ENCODE data around the gene ORM2. TPM values are rescaled to one million over a fixed set of nuclear protein-coding genes. Genes with fewer than 3 reads are reported as not detected.

ORM2 gene
- total RNA-seq, 1 donor from 2014 or later = 0.64 TPM

GRCh38 chr9:114314881-114315722, 14.6 kb upstream of the ORM2 start:
- no peak for TF ChIP-seq CTCF (IDR thresholded peaks at IDR 0.05)
- intact Hi-C loops (cut with DNase I) = no loop called here
- H3K4me1 ChIP-seq = no peaks in the 10 kb centered on the region
- peak overlapping the region; percentile 20 to 36 for H3K27ac ChIP-seq
- DNase-seq (ENCODE audit: low spot score in 2 of 2) = peak in 1 of 2 donors; percentile 76
- H3K36me3 ChIP-seq = no peaks in the 10 kb centered on the region
- H3K27me3 ChIP-seq = no peaks in the 10 kb centered on the region
- H3K9me3 ChIP-seq = no peaks in the 10 kb centered on the region
- H3K4me3 ChIP-seq = no peak overlapping the region

GRCh38 chr9:114315723-114316363, 13.8 kb upstream of the ORM2 start:
- intact Hi-C loops (cut with DNase I) = no loop called here
- Histone ChIP-seq H3K4me1 (no peaks in the 10 kb centered on the region), H3K9me3 (no peaks in the 10 kb centered on the region), H3K27ac (no peak overlapping the region), H3K27me3 (no peaks in the 10 kb centered on the region), H3K36me3 (no peaks in the 10 kb centered on the region), H3K4me3 (no peak overlapping the region)
- peak in 1 of 2 donors; percentile 50 for DNase-seq (ENCODE audit: low spot score in 2 of 2)
- TF ChIP-seq CTCF (IDR thresholded peaks at IDR 0.05) = no peak

GRCh38 chr9:114316605-114317230, 13.0 kb upstream of the ORM2 start:
- Histone ChIP-seq H3K36me3 (no peaks in the 10 kb centered on the region), H3K4me3 (no peak overlapping the region), H3K4me1 (no peaks in the 10 kb centered on the region), H3K27me3 (no peaks in the 10 kb centered on the region), H3K9me3 (no peaks in the 10 kb centered on the region), H3K27ac (no peak overlapping the region)
- no peak for TF ChIP-seq CTCF (IDR thresholded peaks at IDR 0.05)
- peak in 1 of 2 donors; percentile 37 for DNase-seq (ENCODE audit: low spot score in 2 of 2)
- intact Hi-C loops (cut with DNase I) = no loop called here

GRCh38 chr9:114317665-114318357, 11.9 kb upstream of the ORM2 start:
- Histone ChIP-seq H3K27ac (no peak overlapping the region), H3K9me3 (no peaks in the 10 kb centered on the region), H3K4me3 (no peak overlapping the region), H3K36me3 (no peaks in the 10 kb centered on the region), H3K27me3 (no peaks in the 10 kb centered on the region), H3K4me1 (no peaks in the 10 kb centered on the region)
- intact Hi-C loops (cut with DNase I) = no loop called here
- no peak for TF ChIP-seq CTCF (IDR thresholded peaks at IDR 0.05)
- peak in 1 of 2 donors; percentile 43 for DNase-seq (ENCODE audit: low spot score in 2 of 2)

- H3K36me3 ChIP-seq = no peaks in the 10 kb centered on the region
- DNase-seq (ENCODE audit: low spot score in 2 of 2) = peak in 1 of 2 donors; percentile 27
- no peak for TF ChIP-seq CTCF (IDR thresholded peaks at IDR 0.05)
- no peak overlapping the region for H3K4me3 ChIP-seq
- no peak overlapping the region for H3K27ac ChIP-seq
- no peaks in the 10 kb centered on the region for H3K9me3 ChIP-seq
- intact Hi-C loops (cut with DNase I) = no loop called here
- no peaks in the 10 kb centered on the region for H3K4me1 ChIP-seq
- H3K27me3 ChIP-seq = no peaks in the 10 kb centered on the region
These were observed 11.3 kb upstream of the ORM2 start for GRCh38 chr9:114318416-114318815.

Data from ascending aorta (tissue), 2 donors.